Left ventricle myocardium inferior (tissue), 1 donor: ENCODE measurements around the gene CD276. TPM values are rescaled to one million over a fixed set of nuclear protein-coding genes. Genes with fewer than 3 reads are reported as not detected.

ENCODE experiments used
- DNase-seq: peaks from one replicate; pipeline ENCODE4 v3.0.0-alpha.2; 2020
- H3K27ac ChIP-seq: fragments of 200-600 bp; replicated peaks from 2 replicates; pipeline ENCODE4 v1.8.0; 2021
- H3K27me3 ChIP-seq: fragments of 200-600 bp; 2 replicates; pipeline ENCODE4 v1.8.0; 2021; ENCODE audit warnings: low read depth
- H3K36me3 ChIP-seq: fragments of 200-600 bp; 2 replicates; pipeline ENCODE4 v1.8.0; 2021
- H3K4me1 ChIP-seq: fragments of 200-600 bp; 2 replicates; pipeline ENCODE4 v1.8.0; 2021
- H3K4me3 ChIP-seq: fragments of 200-600 bp; 2 replicates; pipeline ENCODE4 v1.8.0; 2021; ENCODE audit warnings: mild to moderate bottlenecking, moderate library complexity
- H3K9me3 ChIP-seq: fragments of 200-600 bp; replicated peaks from 2 replicates; pipeline ENCODE4 v1.8.0; 2021
- intact Hi-C: fragments of 100-400 bp; cut with micrococcal nuclease; formaldehyde crosslinking; loops from one replicate; pipeline ENCODE4 v1.11.0; 2022
- total RNA-seq: library from RNA; stranded (reverse); fragmentation: NEBNext Ultra II Directional; extraction: Animal tissue kit (Norgen Biotek cat#: 25700); gene quantifications from one replicate; pipeline ENCODE4 v1.2.1, GENCODE V29; 2021
- TF ChIP-seq, protein P1 (sequence below): fragments of 200-600 bp; IDR thresholded peaks from 2 replicates; pipeline ENCODE4 v1.8.0; 2021; ENCODE audit warnings: antibody characterized with exemption, mild to moderate bottlenecking, borderline replicate concordance
- donor health status: DM: no; HTN: yes; CAD: no; lungs with severe emphysema.

The CD276 gene
- total RNA-seq, 1 donor from 2014 or later, result 32.4 TPM

DNA sequence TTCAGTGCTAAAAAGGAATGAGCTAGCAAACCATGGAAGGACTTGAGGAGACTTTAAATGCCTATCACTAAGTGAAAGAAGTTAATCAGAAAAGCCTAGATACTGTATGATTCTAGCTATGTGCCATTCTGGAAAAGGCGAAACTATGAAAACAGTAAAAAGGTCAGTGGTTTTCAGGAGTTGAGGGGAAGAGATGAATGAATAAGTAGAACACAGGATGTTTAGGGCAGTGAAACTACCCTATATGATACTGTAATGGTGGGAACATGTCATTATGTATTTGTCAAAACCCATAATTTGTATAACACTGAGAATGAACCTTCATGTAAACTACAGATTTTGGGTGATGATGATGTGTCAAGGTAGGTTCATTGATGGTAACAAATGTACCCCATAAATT is 9.6 kb upstream of the CD276 start:
- TF ChIP-seq, protein P1, sequence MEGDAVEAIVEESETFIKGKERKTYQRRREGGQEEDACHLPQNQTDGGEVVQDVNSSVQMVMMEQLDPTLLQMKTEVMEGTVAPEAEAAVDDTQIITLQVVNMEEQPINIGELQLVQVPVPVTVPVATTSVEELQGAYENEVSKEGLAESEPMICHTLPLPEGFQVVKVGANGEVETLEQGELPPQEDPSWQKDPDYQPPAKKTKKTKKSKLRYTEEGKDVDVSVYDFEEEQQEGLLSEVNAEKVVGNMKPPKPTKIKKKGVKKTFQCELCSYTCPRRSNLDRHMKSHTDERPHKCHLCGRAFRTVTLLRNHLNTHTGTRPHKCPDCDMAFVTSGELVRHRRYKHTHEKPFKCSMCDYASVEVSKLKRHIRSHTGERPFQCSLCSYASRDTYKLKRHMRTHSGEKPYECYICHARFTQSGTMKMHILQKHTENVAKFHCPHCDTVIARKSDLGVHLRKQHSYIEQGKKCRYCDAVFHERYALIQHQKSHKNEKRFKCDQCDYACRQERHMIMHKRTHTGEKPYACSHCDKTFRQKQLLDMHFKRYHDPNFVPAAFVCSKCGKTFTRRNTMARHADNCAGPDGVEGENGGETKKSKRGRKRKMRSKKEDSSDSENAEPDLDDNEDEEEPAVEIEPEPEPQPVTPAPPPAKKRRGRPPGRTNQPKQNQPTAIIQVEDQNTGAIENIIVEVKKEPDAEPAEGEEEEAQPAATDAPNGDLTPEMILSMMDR, result no peak
- Histone ChIP-seq H3K36me3 (no peaks in the 10 kb centered on the region), H3K27ac (no peak overlapping the region), H3K4me3 (no peak overlapping the region), H3K27me3 (peaks cover 40% of the 10 kb centered on the region), H3K4me1 (no peaks in the 10 kb centered on the region), H3K9me3 (no peaks in the 10 kb centered on the region)
- no peak for DNase-seq
- intact Hi-C loops, result no loop called here

DNA sequence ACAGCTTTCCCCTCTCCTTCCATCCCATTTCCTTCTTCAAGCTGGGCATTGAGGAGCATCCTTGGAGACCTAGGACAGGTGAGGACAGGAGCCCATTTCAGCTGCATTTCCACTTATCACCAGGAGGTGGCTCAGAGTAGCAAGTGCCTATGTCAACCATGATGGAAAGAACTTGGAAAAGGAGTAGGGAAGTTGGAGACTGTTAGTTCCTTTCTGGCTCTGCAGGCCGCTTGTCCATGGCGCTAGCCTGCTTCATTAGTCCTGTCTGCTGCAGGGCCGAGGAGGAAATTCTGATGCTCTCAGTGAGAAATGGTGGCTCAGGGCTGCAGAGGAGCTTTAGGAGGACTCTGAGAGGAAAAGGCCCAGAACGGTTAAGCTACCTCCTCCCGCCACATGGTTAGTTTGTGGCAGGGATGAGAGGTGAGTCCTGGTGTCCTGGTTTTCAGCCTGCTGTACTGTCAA is 7.0 kb upstream of the CD276 start:
- Histone ChIP-seq H3K4me1 (no peaks in the 10 kb centered on the region), H3K9me3 (no peaks in the 10 kb centered on the region), H3K27ac (no peak overlapping the region), H3K27me3 (peaks cover 14% of the 10 kb centered on the region), H3K36me3 (no peaks in the 10 kb centered on the region), H3K4me3 (no peak overlapping the region)
- TF ChIP-seq, protein P1, result peak; percentile 90
- DNase-seq, result peak; percentile 47
- intact Hi-C loops, result no loop called here

DNA sequence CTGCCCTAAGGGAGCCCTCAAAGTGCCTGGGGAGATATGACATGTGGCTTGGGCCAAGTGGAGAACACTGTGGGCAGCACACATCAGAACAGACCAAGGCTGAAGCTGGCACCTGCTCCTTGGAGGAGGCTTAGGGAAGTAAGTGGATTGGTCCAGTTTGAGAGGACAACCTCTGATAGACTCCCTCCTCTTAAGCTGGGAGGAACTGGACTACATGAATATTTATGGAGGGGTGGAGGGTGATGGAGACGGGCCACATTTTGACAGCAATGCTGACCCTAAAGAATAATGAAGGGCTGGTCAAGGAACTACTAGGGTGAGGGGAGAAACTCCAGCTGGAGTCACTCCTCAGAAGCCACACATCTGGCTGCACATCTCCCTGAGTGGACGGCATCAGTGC is 6.5 kb upstream of the CD276 start:
- Histone ChIP-seq H3K4me3 (no peak overlapping the region), H3K36me3 (no peaks in the 10 kb centered on the region), H3K4me1 (no peaks in the 10 kb centered on the region), H3K27ac (no peak overlapping the region), H3K9me3 (no peaks in the 10 kb centered on the region), H3K27me3 (peaks cover 9% of the 10 kb centered on the region)
- TF ChIP-seq, protein P1, result no peak
- intact Hi-C loops, result no loop called here
- no peak for DNase-seq

DNA sequence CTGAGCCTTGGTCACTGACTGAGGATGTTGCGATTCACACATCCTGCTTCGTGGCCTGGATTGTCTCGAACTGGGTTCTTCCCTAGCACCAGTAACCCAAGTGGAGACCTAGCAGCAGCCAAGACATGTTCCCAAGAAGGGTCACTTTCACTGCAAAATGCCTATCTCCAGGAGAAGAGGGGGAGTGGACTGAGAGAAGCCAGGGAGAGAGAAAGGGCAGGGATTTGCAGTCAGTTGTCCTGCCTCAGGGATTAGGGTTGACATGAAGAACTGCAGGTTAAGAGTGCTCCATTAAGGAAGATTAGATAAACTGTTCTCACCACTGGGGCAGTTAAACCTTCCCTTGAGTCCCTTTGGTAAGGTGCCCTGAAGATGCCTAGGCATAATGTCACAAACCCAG is 5.7 kb upstream of the CD276 start:
- H3K4me3 ChIP-seq, result no peak overlapping the region
- H3K4me1 ChIP-seq, result peaks cover 3% of the 10 kb centered on the region
- intact Hi-C loops, result no loop called here
- H3K27ac ChIP-seq, result no peak overlapping the region
- no peaks in the 10 kb centered on the region for H3K9me3 ChIP-seq
- TF ChIP-seq, protein P1, result no peak
- no peaks in the 10 kb centered on the region for H3K36me3 ChIP-seq
- DNase-seq, result no peak
- peaks cover 1% of the 10 kb centered on the region for H3K27me3 ChIP-seq

DNA sequence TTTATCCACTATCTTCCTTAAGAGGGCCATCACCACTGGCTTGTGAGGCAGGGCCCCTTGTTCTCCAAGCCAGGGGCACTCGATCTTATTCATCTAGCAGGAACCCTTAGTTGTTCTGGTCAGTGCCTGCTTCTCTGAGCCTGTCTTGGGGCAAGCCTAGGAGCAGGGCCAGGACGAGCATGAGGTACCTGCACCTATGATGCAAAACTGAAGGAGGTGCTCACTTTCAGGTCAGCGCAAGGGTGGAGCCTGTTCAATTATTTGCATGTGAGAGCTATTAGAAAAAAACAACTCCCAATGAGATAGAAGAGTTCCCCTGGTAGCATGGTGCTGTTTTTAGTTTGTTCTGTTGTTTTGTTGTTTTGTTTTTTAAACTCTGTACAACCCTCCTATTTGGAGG is 5.0 kb upstream of the CD276 start:
- no peak overlapping the region for H3K4me3 ChIP-seq
- intact Hi-C loops, result no loop called here
- no peaks in the 10 kb centered on the region for H3K36me3 ChIP-seq
- no peaks in the 10 kb centered on the region for H3K9me3 ChIP-seq
- no peak for DNase-seq
- peaks cover 3% of the 10 kb centered on the region for H3K27me3 ChIP-seq
- H3K27ac ChIP-seq, result peak overlapping the region; percentile 33
- TF ChIP-seq, protein P1, result no peak
- H3K4me1 ChIP-seq, result peaks cover 10% of the 10 kb centered on the region

DNA sequence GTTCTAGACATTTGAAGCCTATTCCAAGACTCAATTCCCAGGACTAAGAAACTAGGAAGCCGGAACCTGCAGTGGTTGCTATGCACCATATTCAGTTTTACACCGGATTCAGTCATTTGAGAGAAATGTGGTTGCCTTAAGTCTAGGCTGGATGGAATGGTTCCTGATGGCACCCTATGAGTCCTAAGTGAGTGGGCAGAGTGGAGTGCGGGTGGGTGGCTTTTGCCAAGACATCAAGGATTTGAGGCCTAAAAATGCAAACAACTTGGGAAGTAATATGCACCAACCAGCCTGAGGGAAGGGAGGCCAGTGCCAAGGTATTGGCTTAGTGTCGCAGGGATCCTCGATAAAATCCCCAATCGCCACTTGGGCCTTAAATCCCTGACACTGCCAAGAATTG is 4.2 kb upstream of the CD276 start:
- no peak for DNase-seq
- Histone ChIP-seq H3K9me3 (no peaks in the 10 kb centered on the region), H3K27me3 (peaks cover 7% of the 10 kb centered on the region), H3K4me3 (no peak overlapping the region), H3K4me1 (peaks cover 18% of the 10 kb centered on the region), H3K27ac (no peak overlapping the region), H3K36me3 (no peaks in the 10 kb centered on the region)
- intact Hi-C loops, result no loop called here
- TF ChIP-seq, protein P1, result no peak
